HG03159 (cell line): ENCODE data around the gene KLHL36.
A peak's percentile ranks its signal among the peaks of the same experiment; 100 is the strongest.
"Not testable (repeated sequence)": the region's sequence is repeated elsewhere in the genome, so short reads cannot be mapped to it uniquely, and the experiment has no call there.

Source experiments
- ATAC-seq: cut with Tn5 transposase; IDR thresholded peaks from one replicate; pipeline ENCODE4 v1.9.1; 2021; ENCODE audit warnings: mild to moderate bottlenecking, moderate library complexity; ENCODE audit not compliant: unreplicated experiment

Gene KLHL36

GRCh38 chr16:84667600-84668309, 19.4 kb downstream of the KLHL36 start:
- no peak for ATAC-seq

- ATAC-seq = no peak
Measured at GRCh38 chr16:84670063-84670462, 21.8 kb downstream of the KLHL36 start.

- ATAC-seq = no peak
Measured at GRCh38 chr16:84672276-84673202, 24.2 kb downstream of the KLHL36 start.

GRCh38 chr16:84673203-84673535, 24.9 kb downstream of the KLHL36 start:
- no peak for ATAC-seq

- ATAC-seq = no peak
Measured at GRCh38 chr16:84673561-84673960, 25.2 kb downstream of the KLHL36 start.

- ATAC-seq = no peak
Measured at GRCh38 chr16:84675423-84675822, 27.1 kb downstream of the KLHL36 start.

GRCh38 chr16:84675884-84676283, 27.6 kb downstream of the KLHL36 start:
- no peak for ATAC-seq

- ATAC-seq = no peak
Measured at GRCh38 chr16:84677017-84677803, 28.9 kb downstream of the KLHL36 start.

GRCh38 chr16:84677849-84678248, 29.5 kb downstream of the KLHL36 start:
- ATAC-seq = no peak

- no peak for ATAC-seq
Measured at GRCh38 chr16:84678541-84678940, 30.2 kb downstream of the KLHL36 start.

GRCh38 chr16:84680165-84680842, 32.0 kb downstream of the KLHL36 start:
- no peak for ATAC-seq

- no peak for ATAC-seq
Measured at GRCh38 chr16:84680843-84681629, 32.7 kb downstream of the KLHL36 start.

- ATAC-seq = no peak
Measured at GRCh38 chr16:84683691-84684591, 35.6 kb downstream of the KLHL36 start.

- no peak for ATAC-seq
Measured at GRCh38 chr16:84684592-84684965, 36.3 kb downstream of the KLHL36 start.

GRCh38 chr16:84685210-84685609, 36.9 kb downstream of the KLHL36 start:
- ATAC-seq = no peak

- no peak for ATAC-seq
Measured at GRCh38 chr16:84686707-84687298, 38.5 kb downstream of the KLHL36 start.

- ATAC-seq = peak; percentile 70
Measured at GRCh38 chr16:84687715-84688114, 39.4 kb downstream of the KLHL36 start.

GRCh38 chr16:84688163-84688562, 39.9 kb downstream of the KLHL36 start:
- ATAC-seq = not testable (repeated sequence)

GRCh38 chr16:84689111-84689510, 40.8 kb downstream of the KLHL36 start:
- ATAC-seq = no peak
